Measurements from ENCODE around the gene TENM3. TPM values are rescaled to one million over a fixed set of nuclear protein-coding genes. Genes with fewer than 3 reads are reported as not detected.

The TENM3 gene
- total RNA-seq, 2 donors from 2014 or later, result 21.4 to 52.3 TPM

DNA sequence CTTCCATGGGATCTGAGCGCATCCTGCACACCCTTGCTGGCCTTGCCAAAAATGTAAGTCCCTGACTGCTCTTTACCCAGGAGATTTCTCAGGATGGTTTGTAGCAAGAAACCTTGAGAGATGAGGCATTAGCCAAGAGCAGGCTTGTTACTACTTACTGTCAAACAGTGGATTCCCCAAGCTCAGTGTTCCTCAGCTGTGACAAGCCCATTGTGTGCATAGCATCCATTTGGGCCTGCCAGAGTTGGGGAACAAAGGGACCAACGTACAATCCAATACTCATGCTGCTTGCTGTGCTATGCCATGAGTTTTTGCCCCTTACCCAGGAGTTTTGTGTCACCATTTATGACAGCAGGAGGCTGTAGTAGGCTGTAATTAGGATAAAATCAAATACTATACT, 267.6 kb downstream of the TENM3 start:
- no peaks in the 10 kb centered on the region for H3K9me3 ChIP-seq
- no peak overlapping the region for H3K27ac ChIP-seq
- WGBS, result 80% methylated on average over 2 of the region's 2 CpGs
- no peak overlapping the region for H3K4me3 ChIP-seq
- no peak for DNase-seq (ENCODE audit: low spot score)
- no peaks in the 10 kb centered on the region for H3K36me3 ChIP-seq
- intact Hi-C loops (cut with DNase I), result no loop called here
- H3K4me1 ChIP-seq (replicated peaks), result no peaks in the 10 kb centered on the region
- no peak for TF ChIP-seq POLR2AphosphoS5 (IDR thresholded peaks at IDR 0.05)
- TF ChIP-seq, protein P1, sequence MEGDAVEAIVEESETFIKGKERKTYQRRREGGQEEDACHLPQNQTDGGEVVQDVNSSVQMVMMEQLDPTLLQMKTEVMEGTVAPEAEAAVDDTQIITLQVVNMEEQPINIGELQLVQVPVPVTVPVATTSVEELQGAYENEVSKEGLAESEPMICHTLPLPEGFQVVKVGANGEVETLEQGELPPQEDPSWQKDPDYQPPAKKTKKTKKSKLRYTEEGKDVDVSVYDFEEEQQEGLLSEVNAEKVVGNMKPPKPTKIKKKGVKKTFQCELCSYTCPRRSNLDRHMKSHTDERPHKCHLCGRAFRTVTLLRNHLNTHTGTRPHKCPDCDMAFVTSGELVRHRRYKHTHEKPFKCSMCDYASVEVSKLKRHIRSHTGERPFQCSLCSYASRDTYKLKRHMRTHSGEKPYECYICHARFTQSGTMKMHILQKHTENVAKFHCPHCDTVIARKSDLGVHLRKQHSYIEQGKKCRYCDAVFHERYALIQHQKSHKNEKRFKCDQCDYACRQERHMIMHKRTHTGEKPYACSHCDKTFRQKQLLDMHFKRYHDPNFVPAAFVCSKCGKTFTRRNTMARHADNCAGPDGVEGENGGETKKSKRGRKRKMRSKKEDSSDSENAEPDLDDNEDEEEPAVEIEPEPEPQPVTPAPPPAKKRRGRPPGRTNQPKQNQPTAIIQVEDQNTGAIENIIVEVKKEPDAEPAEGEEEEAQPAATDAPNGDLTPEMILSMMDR (IDR thresholded peaks at IDR 0.05), result no peak
- no peak for TF ChIP-seq POLR2A (IDR thresholded peaks at IDR 0.05)
- H3K27me3 ChIP-seq (replicated peaks; ENCODE audit: insufficient read depth), result no peaks in the 10 kb centered on the region

DNA sequence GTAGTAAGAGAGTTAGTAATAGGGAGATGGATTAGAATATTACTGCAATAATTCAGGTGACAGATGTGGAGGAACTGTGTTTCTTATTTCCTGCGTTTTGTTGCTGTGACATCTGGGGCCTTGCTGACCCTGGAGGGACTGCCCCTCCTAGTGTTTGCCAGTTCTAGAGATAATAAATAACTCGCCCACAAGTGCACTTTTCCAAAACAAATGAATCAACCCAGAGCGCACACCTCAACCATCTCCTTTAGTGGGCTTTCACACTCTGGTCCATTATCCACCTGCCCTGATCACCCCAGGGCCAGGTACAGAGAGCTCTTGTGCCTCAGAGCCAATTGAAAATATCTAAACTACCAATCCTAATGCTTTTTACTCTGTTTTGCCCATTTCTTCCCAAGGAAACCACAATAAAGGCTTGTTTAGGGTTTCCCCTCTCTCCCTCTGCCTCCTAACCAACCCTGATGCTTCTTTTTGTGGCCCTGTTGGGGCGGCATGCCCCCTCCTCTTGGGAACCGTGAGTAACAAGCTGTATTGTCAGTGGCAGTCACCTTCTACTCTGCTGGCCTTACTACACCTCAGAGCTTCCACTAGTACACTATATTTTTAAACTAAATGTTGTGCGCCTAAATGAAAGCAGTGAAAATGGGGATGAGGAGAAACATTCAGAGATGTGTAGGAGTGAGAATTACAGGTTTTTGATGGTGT, 270.5 kb downstream of the TENM3 start:
- Histone ChIP-seq H3K27ac (no peak overlapping the region), H3K4me3 (no peak overlapping the region), H3K9me3 (no peaks in the 10 kb centered on the region), H3K27me3 (replicated peaks; ENCODE audit: insufficient read depth) (no peaks in the 10 kb centered on the region), H3K4me1 (replicated peaks) (no peaks in the 10 kb centered on the region), H3K36me3 (no peaks in the 10 kb centered on the region)
- intact Hi-C loops (cut with DNase I), result no loop called here
- 81% methylated on average over 6 of the region's 6 CpGs for WGBS
- DNase-seq (ENCODE audit: low spot score), result no peak
- no peak for TF ChIP-seq POLR2AphosphoS5 (IDR thresholded peaks at IDR 0.05)
- no peak for TF ChIP-seq POLR2A (IDR thresholded peaks at IDR 0.05)
- TF ChIP-seq, protein P1 (IDR thresholded peaks at IDR 0.05), result no peak

DNA sequence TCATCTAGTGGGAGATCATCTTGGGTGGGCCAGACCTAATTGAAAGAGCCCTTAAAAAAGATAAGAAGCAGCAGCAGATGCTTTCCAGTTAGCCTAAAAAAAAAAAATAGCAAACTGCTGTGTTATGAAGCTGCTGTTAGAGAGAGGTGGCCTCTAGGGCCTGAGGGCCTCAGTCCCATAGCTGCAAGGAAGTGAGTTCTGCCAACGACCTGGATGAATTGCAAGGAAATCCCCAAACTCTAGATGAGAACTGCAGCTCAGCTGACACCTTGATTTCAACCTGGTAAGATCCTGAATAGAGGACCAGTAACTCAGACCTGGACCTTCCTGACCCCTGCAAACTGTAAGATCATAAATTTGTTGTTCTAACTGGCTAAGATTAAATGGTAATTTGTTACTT, 275.2 kb downstream of the TENM3 start:
- intact Hi-C loops (cut with DNase I), result no loop called here
- Histone ChIP-seq H3K9me3 (no peaks in the 10 kb centered on the region), H3K4me3 (no peak overlapping the region), H3K27ac (no peak overlapping the region), H3K4me1 (replicated peaks) (no peaks in the 10 kb centered on the region), H3K27me3 (replicated peaks; ENCODE audit: insufficient read depth) (no peaks in the 10 kb centered on the region), H3K36me3 (no peaks in the 10 kb centered on the region)
- WGBS, result 44% methylated on average over 1 of the region's 1 CpG
- DNase-seq (ENCODE audit: low spot score), result no peak
- TF ChIP-seq POLR2AphosphoS5 (IDR thresholded peaks at IDR 0.05) (no peak), POLR2A (IDR thresholded peaks at IDR 0.05) (no peak)
- TF ChIP-seq, protein P1 (IDR thresholded peaks at IDR 0.05), result no peak

DNA sequence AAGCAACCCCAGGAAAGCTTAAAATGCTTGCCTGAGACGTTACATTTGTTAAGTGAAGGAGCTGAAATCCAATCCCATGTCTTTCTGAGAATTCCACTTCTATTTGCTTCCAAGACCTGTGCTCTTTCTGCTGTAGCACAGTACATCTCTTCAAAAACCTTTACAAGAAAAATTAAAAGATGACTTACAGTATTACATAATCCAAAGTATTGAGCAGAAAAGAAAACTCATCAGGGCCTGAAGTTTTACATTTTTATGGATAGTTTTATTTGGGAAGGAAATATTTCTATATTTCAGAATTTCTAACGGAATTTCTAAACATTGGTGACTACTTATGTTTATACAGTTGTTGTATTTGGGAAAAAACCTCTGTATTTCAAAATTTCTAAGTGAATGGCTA, 276.3 kb downstream of the TENM3 start:
- Histone ChIP-seq H3K4me3 (no peak overlapping the region), H3K9me3 (no peaks in the 10 kb centered on the region), H3K27ac (no peak overlapping the region), H3K36me3 (no peaks in the 10 kb centered on the region), H3K4me1 (replicated peaks) (no peaks in the 10 kb centered on the region), H3K27me3 (replicated peaks; ENCODE audit: insufficient read depth) (no peaks in the 10 kb centered on the region)
- intact Hi-C loops (cut with DNase I), result no loop called here
- 73% methylated on average over 2 of the region's 2 CpGs for WGBS
- TF ChIP-seq POLR2A (IDR thresholded peaks at IDR 0.05) (no peak), POLR2AphosphoS5 (IDR thresholded peaks at IDR 0.05) (no peak)
- TF ChIP-seq, protein P1 (IDR thresholded peaks at IDR 0.05), result no peak
- no peak for DNase-seq (ENCODE audit: low spot score)

DNA sequence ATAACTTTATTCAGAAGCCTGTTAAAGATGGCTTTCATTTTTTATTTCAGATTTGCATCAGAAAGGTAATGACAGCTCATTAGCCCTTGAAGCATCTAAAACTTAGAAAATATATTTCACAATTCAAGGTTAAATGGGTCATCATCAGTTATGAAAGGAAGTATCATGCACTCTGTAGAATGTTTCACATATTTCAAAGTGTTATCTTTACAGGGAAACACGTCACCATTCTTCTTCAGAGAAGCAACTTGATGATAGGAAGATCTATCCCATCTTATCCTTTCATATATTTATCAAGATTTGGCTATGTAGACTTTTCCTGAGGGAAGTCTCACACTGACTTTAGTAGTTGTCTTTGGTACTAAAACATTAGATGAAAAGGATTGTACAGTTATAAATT, 277.8 kb downstream of the TENM3 start:
- no peaks in the 10 kb centered on the region for H3K36me3 ChIP-seq
- H3K9me3 ChIP-seq, result no peaks in the 10 kb centered on the region
- WGBS, result 32% methylated on average over 1 of the region's 1 CpG
- TF ChIP-seq, protein P1 (IDR thresholded peaks at IDR 0.05), result no peak
- TF ChIP-seq POLR2A (IDR thresholded peaks at IDR 0.05) (no peak), POLR2AphosphoS5 (IDR thresholded peaks at IDR 0.05) (no peak)
- H3K27ac ChIP-seq, result no peak overlapping the region
- no peak for DNase-seq (ENCODE audit: low spot score)
- H3K27me3 ChIP-seq (replicated peaks; ENCODE audit: insufficient read depth), result no peaks in the 10 kb centered on the region
- intact Hi-C loops (cut with DNase I), result no loop called here
- H3K4me3 ChIP-seq, result no peak overlapping the region
- H3K4me1 ChIP-seq (replicated peaks), result no peaks in the 10 kb centered on the region
